Heart left ventricle (tissue), 13 donors: ENCODE data around the gene EML1.

Experiments
- CTCF ChIP-seq, 12 donors: fragments of 200-600 bp; sonication (generic) in 4 of 12; IDR thresholded peaks; one replicate each; pipeline versions ENCODE4 v1.5.0 to v1.8.0; 2018 to 2022; ENCODE audit warnings: antibody characterized with exemption in 12 of 12, mild to moderate bottlenecking in 5 of 12
- POLR2A ChIP-seq, 2 donors: fragments of 450-650 bp; IDR thresholded peaks; one replicate each; pipeline ENCODE4 v1.6.1; 2017; ENCODE audit warnings: antibody characterized with exemption in 2 of 2, mild to moderate bottlenecking in 2 of 2, moderate library complexity in 2 of 2
- donor health status: ischemic (EF 13 %, LVEDD 7.1; RV severe dilation, severe dysfunction).
- donor health status: DM: no; HTN: yes; CAD: no.
- donor health status: DM: no; HTN: no; CAD: no.
- donor health status: ischemic (EF 25% LVEDD 6.9; RV normal size, moderate dysfunction).
- donor health status: ischemic (EF 25% LVEDD 5.7; RV mildly dilated, moderate dysfunction).
- donor health status: ischemic (EF 35%, LVEDD 5.7; RV mildly dilated, moderate dysfunction).
- donor health status: nonischemic (EF 11% LVEDD 7.7; RV severe dilation, severe dysfunction).
- donor health status: DM: yes; HTN: yes; CAD: no.
- donor health status: PGD.
- donor health status: ischemic (EF 29% LVEDD 5.4; RV normal size, mild dysfunction).
- donor health status: nonischemic (EF 23%, LVEDD 6.1; RV moderate dilation, normal function).

GRCh38 chr14:99745307-99745951 is 47.8 kb upstream of the EML1 start:
- TF ChIP-seq CTCF (IDR thresholded peaks at IDR 0.05): no peak
- TF ChIP-seq POLR2A (IDR thresholded peaks at IDR 0.05): no peak
